Activated CD8-positive, alpha-beta memory T cell treated with anti-CD3 and anti-CD28 coated beads, Interleukin-2, amount 50 U/mL, for 24 hours (primary cell): Measurements from ENCODE around the gene ZNF563.

ENCODE experiments used
- DNase-seq: peaks from one replicate; pipeline ENCODE4 v3.0.0-alpha.2; 2020; ENCODE audit errors: extremely low read depth

Gene ZNF563

DNA sequence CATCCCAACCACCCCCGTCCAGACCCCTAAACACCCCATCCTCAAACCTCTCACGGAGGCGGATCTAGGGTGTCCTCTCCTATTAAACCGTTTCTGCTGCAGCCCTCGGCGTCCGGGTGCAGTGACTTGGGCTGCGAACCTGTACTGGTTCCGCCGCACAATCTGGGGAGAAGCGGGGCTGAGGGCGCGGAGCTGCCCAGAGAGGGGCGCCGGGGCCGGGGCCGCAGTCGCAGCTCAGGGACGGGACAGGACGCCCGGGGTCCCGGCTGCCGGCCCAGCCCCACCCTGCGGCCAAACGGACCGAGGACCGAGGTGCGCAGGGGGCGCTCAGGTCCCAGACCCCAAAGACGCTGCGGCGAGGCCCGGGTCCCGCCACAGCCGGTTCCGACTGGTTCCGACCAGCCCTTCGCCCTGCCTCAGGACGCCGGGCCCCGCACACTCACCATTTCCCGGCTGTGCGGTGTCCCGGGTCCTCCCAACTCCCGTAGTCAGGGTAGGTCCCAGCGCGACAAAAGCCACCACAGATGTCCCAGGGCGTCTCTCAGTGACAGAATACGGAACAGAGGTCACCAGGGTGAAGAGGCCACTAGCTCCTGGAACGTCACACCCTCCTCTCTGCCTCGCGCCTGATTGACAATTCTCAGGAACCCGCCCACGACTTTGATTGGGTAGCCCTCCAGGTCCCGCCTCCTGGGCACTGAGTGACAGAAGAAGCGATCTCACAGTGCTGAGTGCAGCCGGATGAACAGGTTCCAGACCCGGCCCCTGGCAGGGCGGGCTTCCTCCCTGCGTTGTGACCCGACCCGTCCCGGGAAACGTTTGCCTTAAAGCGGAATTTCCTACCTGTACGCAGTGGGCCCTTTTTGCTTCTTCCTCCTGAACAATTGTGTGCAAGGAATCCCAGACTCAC lies 38.9 kb downstream of the ZNF563 start, which contains the start of gene ZNF44:
ZNF44 (minus strand) TSS at position 635 of the 910 bp plus-strand sequence; CDS start at position 446, 189 bp downstream.
- peak; percentile 93 for DNase-seq

GRCh38 chr19:12293777-12294248 lies 39.6 kb downstream of the ZNF563 start:
- DNase-seq, result no peak

DNA sequence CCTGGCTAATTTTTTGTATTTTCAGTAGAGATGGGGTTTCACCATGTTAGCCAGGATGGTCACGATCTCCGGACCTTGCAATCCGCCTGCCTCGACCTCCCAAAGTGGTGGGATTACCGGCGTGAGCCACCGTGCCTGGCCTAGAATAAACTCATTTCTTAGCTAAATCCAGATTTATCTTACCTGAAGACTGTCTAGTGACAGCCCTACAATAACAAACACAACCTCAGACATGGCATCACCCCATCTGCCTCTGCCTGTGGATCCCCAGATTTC lies 43.7 kb downstream of the ZNF563 start:
- no peak for DNase-seq

GRCh38 chr19:12287958-12288500 lies 45.4 kb downstream of the ZNF563 start:
- DNase-seq, result no peak

DNA sequence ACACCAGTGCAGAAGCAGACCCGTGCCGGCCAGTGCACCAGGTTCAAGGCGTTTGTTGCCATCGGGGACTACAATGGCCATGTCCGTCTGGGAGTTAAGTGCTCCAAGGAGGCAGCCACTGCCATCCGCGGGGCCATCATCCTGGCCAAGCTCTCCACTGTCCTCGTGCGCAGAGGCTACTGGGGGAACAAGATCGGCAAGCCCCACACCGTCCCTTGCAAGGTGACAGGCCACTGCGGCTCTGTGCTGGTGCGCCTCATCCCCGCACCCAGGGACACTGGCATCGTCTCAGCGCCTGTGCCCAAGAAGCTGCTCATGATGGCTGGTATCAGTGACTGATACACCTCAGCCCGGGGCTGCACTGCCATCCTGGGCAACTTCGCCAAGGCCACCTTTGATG lies 48.8 kb downstream of the ZNF563 start:
- DNase-seq, result no peak

- no peak for DNase-seq
These were observed 49.2 kb downstream of the ZNF563 start for GRCh38 chr19:12284226-12284625.

- no peak for DNase-seq
These were observed 54.7 kb downstream of the ZNF563 start for GRCh38 chr19:12278713-12279112.

GRCh38 chr19:12272980-12273901 lies 60.2 kb downstream of the ZNF563 start:
- DNase-seq, result no peak

GRCh38 chr19:12272386-12272785 lies 61.0 kb downstream of the ZNF563 start:
- no peak for DNase-seq

DNA sequence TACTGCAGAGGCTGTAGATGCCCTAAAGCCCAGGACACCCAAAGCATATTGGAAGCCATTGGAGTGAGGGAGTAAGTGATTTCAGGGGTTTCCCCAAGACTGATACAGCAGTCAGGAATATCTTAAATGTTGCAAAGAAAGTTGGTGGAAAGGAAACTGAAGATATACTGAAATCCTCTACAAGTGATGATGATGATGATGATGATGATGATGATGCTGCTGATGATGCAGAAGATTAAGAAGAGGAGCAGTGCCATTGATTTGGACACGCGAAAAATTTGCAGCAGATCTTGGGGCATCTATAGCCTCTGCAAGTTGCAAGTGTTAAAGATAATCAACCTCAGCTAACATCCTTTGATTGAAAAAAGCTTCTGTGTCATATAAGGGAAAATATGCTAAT lies 62.6 kb downstream of the ZNF563 start:
- no peak for DNase-seq
